Measurements from ENCODE around the gene ZNF148.

The ZNF148 gene

GRCh38 chr3:125212509-125213363 is 162.4 kb downstream of the ZNF148 start, which contains the start of gene SLC12A8:
Gene SLC12A8 (minus strand): TSS chr3:125212748. CDS start chr3:125211349, 1,399 bp downstream.
- in situ Hi-C loops (cut with HindIII; ENCODE audit: low pct_ligation_motif_present, low pct_unique_long_range_greater_than_20kb, low sequenced_read_pairs): no loop called here

GRCh38 chr3:125212091-125212508 is 163.0 kb downstream of the ZNF148 start:
- in situ Hi-C loops (cut with HindIII; ENCODE audit: low pct_ligation_motif_present, low pct_unique_long_range_greater_than_20kb, low sequenced_read_pairs): no loop called here
- peak; percentile 11 for DNase-seq

More at GRCh38 chr3:125212509-125213363, 162.4 kb downstream of the ZNF148 start, which contains the start of gene SLC12A8:
- peak; percentile 7 for DNase-seq

GRCh38 chr3:125211523-125212090 is 163.5 kb downstream of the ZNF148 start:
- DNase-seq: no peak
- in situ Hi-C loops (cut with HindIII; ENCODE audit: low pct_ligation_motif_present, low pct_unique_long_range_greater_than_20kb, low sequenced_read_pairs): no loop called here

GRCh38 chr3:125207949-125208568 is 167.1 kb downstream of the ZNF148 start:
- no peak for DNase-seq
- in situ Hi-C loops (cut with HindIII; ENCODE audit: low pct_ligation_motif_present, low pct_unique_long_range_greater_than_20kb, low sequenced_read_pairs): no loop called here

- in situ Hi-C loops (cut with HindIII; ENCODE audit: low pct_ligation_motif_present, low pct_unique_long_range_greater_than_20kb, low sequenced_read_pairs): no loop called here
These were observed 167.6 kb downstream of the ZNF148 start for GRCh38 chr3:125207507-125207906.

GRCh38 chr3:125206934-125207333 is 168.2 kb downstream of the ZNF148 start:
- in situ Hi-C loops (cut with HindIII; ENCODE audit: low pct_ligation_motif_present, low pct_unique_long_range_greater_than_20kb, low sequenced_read_pairs): no loop called here
- DNase-seq: no peak

More at GRCh38 chr3:125207507-125207906, 167.6 kb downstream of the ZNF148 start:
- no peak for DNase-seq

GRCh38 chr3:125203731-125204130 is 171.4 kb downstream of the ZNF148 start:
- no peak for DNase-seq
- in situ Hi-C loops (cut with HindIII; ENCODE audit: low pct_ligation_motif_present, low pct_unique_long_range_greater_than_20kb, low sequenced_read_pairs): no loop called here

GRCh38 chr3:125202197-125202596 is 172.9 kb downstream of the ZNF148 start:
- DNase-seq: peak; percentile 19

GRCh38 chr3:125200731-125201139 is 174.4 kb downstream of the ZNF148 start:
- in situ Hi-C loops (cut with HindIII; ENCODE audit: low pct_ligation_motif_present, low pct_unique_long_range_greater_than_20kb, low sequenced_read_pairs): no loop called here
- DNase-seq: peak; percentile 58

More at GRCh38 chr3:125202197-125202596, 172.9 kb downstream of the ZNF148 start:
- in situ Hi-C loops (cut with HindIII; ENCODE audit: low pct_ligation_motif_present, low pct_unique_long_range_greater_than_20kb, low sequenced_read_pairs): no loop called here

- DNase-seq: no peak
- in situ Hi-C loops (cut with HindIII; ENCODE audit: low pct_ligation_motif_present, low pct_unique_long_range_greater_than_20kb, low sequenced_read_pairs): no loop called here
These were observed 180.1 kb downstream of the ZNF148 start for GRCh38 chr3:125194849-125195601.

GRCh38 chr3:125194061-125194848 is 180.9 kb downstream of the ZNF148 start:
- in situ Hi-C loops (cut with HindIII; ENCODE audit: low pct_ligation_motif_present, low pct_unique_long_range_greater_than_20kb, low sequenced_read_pairs): no loop called here
- DNase-seq: no peak

- DNase-seq: no peak
- in situ Hi-C loops (cut with HindIII; ENCODE audit: low pct_ligation_motif_present, low pct_unique_long_range_greater_than_20kb, low sequenced_read_pairs): no loop called here
These were observed 182.7 kb downstream of the ZNF148 start for GRCh38 chr3:125192190-125193035.

- in situ Hi-C loops (cut with HindIII; ENCODE audit: low pct_ligation_motif_present, low pct_unique_long_range_greater_than_20kb, low sequenced_read_pairs): no loop called here
- no peak for DNase-seq
These were observed 183.4 kb downstream of the ZNF148 start for GRCh38 chr3:125191730-125192129.

GRCh38 chr3:125191256-125191655 is 183.9 kb downstream of the ZNF148 start:
- no peak for DNase-seq

GRCh38 chr3:125190786-125191185 is 184.3 kb downstream of the ZNF148 start:
- DNase-seq: no peak
- in situ Hi-C loops (cut with HindIII; ENCODE audit: low pct_ligation_motif_present, low pct_unique_long_range_greater_than_20kb, low sequenced_read_pairs): no loop called here

More at GRCh38 chr3:125191256-125191655, 183.9 kb downstream of the ZNF148 start:
- in situ Hi-C loops (cut with HindIII; ENCODE audit: low pct_ligation_motif_present, low pct_unique_long_range_greater_than_20kb, low sequenced_read_pairs): no loop called here

- in situ Hi-C loops (cut with HindIII; ENCODE audit: low pct_ligation_motif_present, low pct_unique_long_range_greater_than_20kb, low sequenced_read_pairs): no loop called here
- DNase-seq: no peak
These were observed 185.6 kb downstream of the ZNF148 start for GRCh38 chr3:125189378-125190165.

Data from ACHN (cell line).